ENCODE results near the gene CABP1. TPM values are rescaled to one million over a fixed set of nuclear protein-coding genes. Genes with fewer than 3 reads are reported as not detected.
"Not testable (repeated sequence)": the region's sequence is repeated elsewhere in the genome, so short reads cannot be mapped to it uniquely, and the experiment has no call there.

The CABP1 gene
- 0.52 TPM for total RNA-seq

GRCh38 chr12:120639771-120640721, at the start of gene CABP1:
CABP1 (plus strand) TSS chr12:120640626; CDS start chr12:120640686, 60 bp downstream.
- peaks cover 30 to 50% (median 34%) of the 10 kb centered on the region in 3 donors for H3K27me3 ChIP-seq (ENCODE audit: control insufficient read depth in 3 of 3, insufficient read depth in 3 of 3, low read length in 3 of 3)
- H3K27ac ChIP-seq (ENCODE audit: low read depth, low read length) = no peak within 1 kb of the TSS
- peak within 1 kb of the TSS in 2 of 3 donors; percentile 45 to 49 for H3K4me3 ChIP-seq (ENCODE audit: low read length in 3 of 3)
- H3K9ac ChIP-seq (ENCODE audit: low read depth in 1 of 3, low read length in 3 of 3) = no peak within 1 kb of the TSS
- no peaks in the 10 kb centered on the region for H3K9me3 ChIP-seq (ENCODE audit: control insufficient read depth in 3 of 3, low read length in 3 of 3)
- peaks cover 7 to 11% (median 8%) of the 10 kb centered on the region in 3 donors for H3K4me1 ChIP-seq (ENCODE audit: control insufficient read depth in 3 of 3, insufficient read depth in 3 of 3, low read length in 3 of 3)
- H3K36me3 ChIP-seq (ENCODE audit: control insufficient read depth in 3 of 3, insufficient read depth in 3 of 3, low read length in 3 of 3) = no peaks in the 10 kb centered on the region

- no peaks in the 10 kb centered on the region for H3K36me3 ChIP-seq (ENCODE audit: control insufficient read depth in 3 of 3, insufficient read depth in 3 of 3, low read length in 3 of 3)
- no peaks in the 10 kb centered on the region for H3K27me3 ChIP-seq (ENCODE audit: control insufficient read depth in 3 of 3, insufficient read depth in 3 of 3, low read length in 3 of 3)
- H3K9ac ChIP-seq (ENCODE audit: low read depth in 1 of 3, low read length in 3 of 3) = no peak overlapping the region
- no peaks in the 10 kb centered on the region for H3K9me3 ChIP-seq (ENCODE audit: control insufficient read depth in 3 of 3, low read length in 3 of 3)
- H3K4me3 ChIP-seq (ENCODE audit: low read length in 3 of 3) = no peak overlapping the region
- H3K27ac ChIP-seq (ENCODE audit: low read depth, low read length) = no peak overlapping the region
- H3K4me1 ChIP-seq (ENCODE audit: control insufficient read depth in 3 of 3, insufficient read depth in 3 of 3, low read length in 3 of 3) = peaks cover 13 to 17% (median 15%) of the 10 kb centered on the region in 3 donors
Measured at GRCh38 chr12:120590741-120591407, 49.6 kb upstream of the CABP1 start.

- Histone ChIP-seq H3K9me3 (ENCODE audit: control insufficient read depth in 3 of 3, low read length in 3 of 3) (no peaks in the 10 kb centered on the region), H3K4me1 (ENCODE audit: control insufficient read depth in 3 of 3, insufficient read depth in 3 of 3, low read length in 3 of 3) (peaks cover 13 to 17% (median 15%) of the 10 kb centered on the region in 3 donors), H3K4me3 (ENCODE audit: low read length in 3 of 3) (no peak overlapping the region), H3K36me3 (ENCODE audit: control insufficient read depth in 3 of 3, insufficient read depth in 3 of 3, low read length in 3 of 3) (no peaks in the 10 kb centered on the region), H3K27ac (ENCODE audit: low read depth, low read length) (no peak overlapping the region), H3K9ac (ENCODE audit: low read depth in 1 of 3, low read length in 3 of 3) (no peak overlapping the region), H3K27me3 (ENCODE audit: control insufficient read depth in 3 of 3, insufficient read depth in 3 of 3, low read length in 3 of 3) (peaks cover 0 to 4% (median 2%) of the 10 kb centered on the region in 3 donors)
Measured at GRCh38 chr12:120592121-120593049, 48.0 kb upstream of the CABP1 start.

- Histone ChIP-seq H3K36me3 (ENCODE audit: control insufficient read depth in 3 of 3, insufficient read depth in 3 of 3, low read length in 3 of 3) (no peaks in the 10 kb centered on the region), H3K9me3 (ENCODE audit: control insufficient read depth in 3 of 3, low read length in 3 of 3) (no peaks in the 10 kb centered on the region), H3K9ac (ENCODE audit: low read depth in 1 of 3, low read length in 3 of 3) (no peak overlapping the region), H3K4me3 (ENCODE audit: low read length in 3 of 3) (no peak overlapping the region), H3K4me1 (ENCODE audit: control insufficient read depth in 3 of 3, insufficient read depth in 3 of 3, low read length in 3 of 3) (peaks cover 0 to 6% (median 5%) of the 10 kb centered on the region in 3 donors), H3K27ac (ENCODE audit: low read depth, low read length) (no peak overlapping the region), H3K27me3 (ENCODE audit: control insufficient read depth in 3 of 3, insufficient read depth in 3 of 3, low read length in 3 of 3) (peaks cover 0 to 12% (median 6%) of the 10 kb centered on the region in 3 donors)
Measured at GRCh38 chr12:120596901-120597300, 43.5 kb upstream of the CABP1 start.

GRCh38 chr12:120597861-120598260, 42.6 kb upstream of the CABP1 start:
- Histone ChIP-seq H3K36me3 (ENCODE audit: control insufficient read depth in 3 of 3, insufficient read depth in 3 of 3, low read length in 3 of 3) (no peaks in the 10 kb centered on the region), H3K9me3 (ENCODE audit: control insufficient read depth in 3 of 3, low read length in 3 of 3) (no peaks in the 10 kb centered on the region), H3K4me3 (ENCODE audit: low read length in 3 of 3) (no peak overlapping the region), H3K9ac (ENCODE audit: low read depth in 1 of 3, low read length in 3 of 3) (no peak overlapping the region), H3K27ac (ENCODE audit: low read depth, low read length) (no peak overlapping the region), H3K4me1 (ENCODE audit: control insufficient read depth in 3 of 3, insufficient read depth in 3 of 3, low read length in 3 of 3) (peaks cover 0 to 6% (median 5%) of the 10 kb centered on the region in 3 donors), H3K27me3 (ENCODE audit: control insufficient read depth in 3 of 3, insufficient read depth in 3 of 3, low read length in 3 of 3) (peaks cover 0 to 12% (median 9%) of the 10 kb centered on the region in 3 donors)

- no peak overlapping the region for H3K4me3 ChIP-seq (ENCODE audit: low read length in 3 of 3)
- peak overlapping the region in 1 of 3 donors; percentile 10 for H3K9ac ChIP-seq (ENCODE audit: low read depth in 1 of 3, low read length in 3 of 3)
- H3K27ac ChIP-seq (ENCODE audit: low read depth, low read length) = no peak overlapping the region
- H3K27me3 ChIP-seq (ENCODE audit: control insufficient read depth in 3 of 3, insufficient read depth in 3 of 3, low read length in 3 of 3) = peaks cover 0 to 12% (median 9%) of the 10 kb centered on the region in 3 donors
- peaks cover 0 to 6% (median 5%) of the 10 kb centered on the region in 3 donors for H3K4me1 ChIP-seq (ENCODE audit: control insufficient read depth in 3 of 3, insufficient read depth in 3 of 3, low read length in 3 of 3)
- no peaks in the 10 kb centered on the region for H3K9me3 ChIP-seq (ENCODE audit: control insufficient read depth in 3 of 3, low read length in 3 of 3)
- H3K36me3 ChIP-seq (ENCODE audit: control insufficient read depth in 3 of 3, insufficient read depth in 3 of 3, low read length in 3 of 3) = no peaks in the 10 kb centered on the region
Measured at GRCh38 chr12:120598674-120599463, 41.6 kb upstream of the CABP1 start.

GRCh38 chr12:120599672-120600552, 40.5 kb upstream of the CABP1 start:
- Histone ChIP-seq H3K36me3 (ENCODE audit: control insufficient read depth in 3 of 3, insufficient read depth in 3 of 3, low read length in 3 of 3) (no peaks in the 10 kb centered on the region), H3K9me3 (ENCODE audit: control insufficient read depth in 3 of 3, low read length in 3 of 3) (no peaks in the 10 kb centered on the region), H3K9ac (ENCODE audit: low read depth in 1 of 3, low read length in 3 of 3) (no peak overlapping the region), H3K4me3 (ENCODE audit: low read length in 3 of 3) (no peak overlapping the region), H3K4me1 (ENCODE audit: control insufficient read depth in 3 of 3, insufficient read depth in 3 of 3, low read length in 3 of 3) (peaks cover 0 to 6% (median 5%) of the 10 kb centered on the region in 3 donors), H3K27me3 (ENCODE audit: control insufficient read depth in 3 of 3, insufficient read depth in 3 of 3, low read length in 3 of 3) (peaks cover 0 to 12% (median 9%) of the 10 kb centered on the region in 3 donors), H3K27ac (ENCODE audit: low read depth, low read length) (no peak overlapping the region)

- H3K9ac ChIP-seq (ENCODE audit: low read depth in 1 of 3, low read length in 3 of 3); H3K4me1 ChIP-seq (ENCODE audit: control insufficient read depth in 3 of 3, insufficient read depth in 3 of 3, low read length in 3 of 3); H3K4me3 ChIP-seq (ENCODE audit: low read length in 3 of 3); H3K9me3 ChIP-seq (ENCODE audit: control insufficient read depth in 3 of 3, low read length in 3 of 3); H3K36me3 ChIP-seq (ENCODE audit: control insufficient read depth in 3 of 3, insufficient read depth in 3 of 3, low read length in 3 of 3); H3K27ac ChIP-seq (ENCODE audit: low read depth, low read length): not testable (repeated sequence)
- H3K27me3 ChIP-seq (ENCODE audit: control insufficient read depth in 3 of 3, insufficient read depth in 3 of 3, low read length in 3 of 3) = peaks cover 0 to 10% (median 5%) of the 10 kb centered on the region in 3 donors
Measured at GRCh38 chr12:120602416-120602815, 38.0 kb upstream of the CABP1 start.

Measured in skeletal muscle tissue (tissue), 4 donors.